Gastrocnemius medialis (tissue), 4 donors: ENCODE data around the gene CGNL1. TPM values are rescaled to one million over a fixed set of nuclear protein-coding genes. Genes with fewer than 3 reads are reported as not detected.

Experiments used
- ATAC-seq, 2 donors: fragments of 150-250 bp; one replicate each; pipeline ENCODE4 v1.9.1; 2016
- DNase-seq, 2 donors: peaks; one replicate each; pipeline ENCODE4 v3.0.0-alpha.2; 2019
- H3K27ac ChIP-seq, 4 donors: fragments of 200-600 bp; sonication (generic); 1 replicate in 1 of 4; 2 replicates in 3 of 4; pipeline ENCODE4 v1.5.1; 2016 to 2018; ENCODE audit warnings: mild to moderate bottlenecking in 2 of 4, moderate library complexity in 1 of 4
- H3K27me3 ChIP-seq, 3 donors: fragments of 200-600 bp; sonication (generic) in 2 of 3; 1 replicate in 1 of 3; 2 replicates in 2 of 3; pipeline versions ENCODE4 v1.5.1 to v1.6.0; 2016 to 2019; ENCODE audit warnings: mild to moderate bottlenecking in 1 of 3, moderate library complexity in 1 of 3
- H3K36me3 ChIP-seq, 2 donors: fragments of 200-600 bp; sonication (generic) in 1 of 2; one replicate each; pipeline ENCODE4 v1.5.1; 2017 to 2018
- H3K4me1 ChIP-seq, 2 donors: fragments of 200-600 bp; sonication (generic) in 1 of 2; one replicate each; pipeline ENCODE4 v1.5.1; 2016 to 2017; ENCODE audit warnings: mild to moderate bottlenecking in 2 of 2
- H3K4me3 ChIP-seq, 4 donors: fragments of 200-600 bp; sonication (generic) in 3 of 4; 1 replicate in 1 of 4; 2 replicates in 3 of 4; pipeline ENCODE4 v1.5.1; 2016 to 2019; ENCODE audit warnings: mild to moderate bottlenecking in 2 of 4
- H3K9me3 ChIP-seq, 3 donors: fragments of 200-600 bp; sonication (generic) in 2 of 3; 1 replicate in 1 of 3; 2 replicates in 2 of 3; pipeline ENCODE4 v1.5.1; 2016 to 2019
- CTCF ChIP-seq, 5 experiments: fragments of 450-650 bp in 3 of 5; fragments of 200-600 bp in 2 of 5; sonication (generic) in 2 of 5; IDR thresholded peaks in 4 of 5; conservative IDR thresholded peaks in 1 of 5; 1 replicate in 4 of 5; 2 replicates in 1 of 5; pipeline ENCODE4 v1.5.1; 2016 to 2019; ENCODE audit warnings: antibody characterized with exemption in 5 of 5, mild to moderate bottlenecking in 3 of 5, moderate library complexity in 3 of 5
- POLR2A ChIP-seq, 2 donors: fragments of 450-650 bp; IDR thresholded peaks; one replicate each; pipeline ENCODE4 v1.6.1; 2017; ENCODE audit warnings: antibody characterized with exemption in 2 of 2, mild to moderate bottlenecking in 2 of 2, moderate library complexity in 2 of 2
- in situ Hi-C, 4 donors: fragments of 200-750 bp; cut with MboI; loops; one replicate each; pipeline versions ENCODE4 v1.15.0 to v1.8.0; 2017; ENCODE audit warnings: low sequenced_read_pairs in 4 of 4
- intact Hi-C: fragments of 100-400 bp; cut with DNase I; formaldehyde crosslinking; loops from one replicate; pipeline ENCODE4 v1.15.1; 2023; ENCODE audit warnings: low total_unique reads
- total RNA-seq, 4 donors: library from RNA; depleted of rRNA; stranded (reverse); fragments of >200 nt; gene quantifications; one replicate each; pipeline versions ENCODE4 v1.1.0 to v1.2.3, GENCODE V29; 2016

Gene CGNL1
- total RNA-seq, 4 donors from 2014 or later, result 0.15 to 0.85 (median 0.49) TPM

DNA sequence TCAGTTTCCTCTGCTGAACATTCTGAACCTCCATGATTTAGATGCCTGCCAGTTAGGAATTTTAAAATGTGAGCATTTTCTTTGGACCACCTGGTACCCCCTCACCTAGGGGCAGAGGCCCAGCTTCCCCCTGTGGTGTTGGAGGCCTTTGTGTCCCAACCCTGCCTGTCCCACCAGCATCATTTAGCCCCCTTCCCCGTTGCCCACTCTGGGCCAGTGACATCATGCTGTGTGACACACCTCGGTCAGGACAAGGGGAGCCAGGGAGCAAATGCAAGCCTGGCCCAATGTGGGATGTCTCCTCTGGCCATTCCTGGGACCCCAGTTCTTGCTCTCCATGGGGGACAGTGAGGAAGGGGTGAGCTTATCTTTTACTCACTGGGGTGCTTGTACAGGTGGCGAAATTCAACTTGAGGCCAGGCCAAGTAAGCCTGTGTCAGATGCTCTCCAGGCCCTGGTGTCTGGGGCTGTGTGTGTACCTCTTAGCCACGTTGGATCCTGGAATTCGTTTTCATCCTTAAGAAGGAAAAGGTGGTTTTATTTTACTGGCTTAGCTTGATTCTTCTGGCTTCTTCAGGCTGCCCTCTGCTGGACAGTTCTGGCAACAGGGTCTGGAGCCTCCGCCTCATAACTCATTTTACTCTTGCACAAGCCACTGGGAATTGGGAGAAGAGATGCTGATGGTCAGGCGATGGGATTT, 165.7 kb downstream of the CGNL1 start:
- intact Hi-C loops (loop anchor here (5.0 kb wide), 1 partner anchor 200 kb away; no protein-coding TSS in a partner anchor), in situ Hi-C loops (loop anchor here in 3 of 4 donors (25.0 kb wide), 2 partner anchors 405 to 1055 kb away; no protein-coding TSS in a partner anchor)
- DNase-seq (peak in 1 of 2 donors; percentile 53), ATAC-seq (peak; percentile 34 to 64)
- Histone ChIP-seq H3K27me3 (no peaks in the 10 kb centered on the region), H3K4me3 (no peak overlapping the region), H3K27ac (no peak overlapping the region), H3K36me3 (no peaks in the 10 kb centered on the region), H3K9me3 (no peaks in the 10 kb centered on the region), H3K4me1 (no peaks in the 10 kb centered on the region)
- TF ChIP-seq CTCF (IDR thresholded peaks at IDR 0.05 in 4 of 5, conservative IDR thresholded peaks at IDR 0.05 in 1 of 5) (peak; percentile 31 to 76 (median 64)), POLR2A (IDR thresholded peaks at IDR 0.05) (no peak)

GRCh38 chr15:57542505-57542817, 166.2 kb downstream of the CGNL1 start:
- no peak overlapping the region for H3K27ac ChIP-seq
- H3K27me3 ChIP-seq, result no peaks in the 10 kb centered on the region
- no peaks in the 10 kb centered on the region for H3K9me3 ChIP-seq
- in situ Hi-C loops, result loop anchor here in 3 of 4 donors (25.0 kb wide), 2 partner anchors 405 to 1055 kb away; no protein-coding TSS in a partner anchor
- no peak overlapping the region for H3K4me3 ChIP-seq
- H3K36me3 ChIP-seq, result no peaks in the 10 kb centered on the region
- intact Hi-C loops, result loop anchor here (5.0 kb wide), 1 partner anchor 200 kb away; no protein-coding TSS in a partner anchor
- no peaks in the 10 kb centered on the region for H3K4me1 ChIP-seq
- peak in 1 of 2 donors; percentile 14 for ATAC-seq
- no peak for DNase-seq
- TF ChIP-seq CTCF (IDR thresholded peaks at IDR 0.05 in 4 of 5, conservative IDR thresholded peaks at IDR 0.05 in 1 of 5) (no peak), POLR2A (IDR thresholded peaks at IDR 0.05) (no peak)

DNA sequence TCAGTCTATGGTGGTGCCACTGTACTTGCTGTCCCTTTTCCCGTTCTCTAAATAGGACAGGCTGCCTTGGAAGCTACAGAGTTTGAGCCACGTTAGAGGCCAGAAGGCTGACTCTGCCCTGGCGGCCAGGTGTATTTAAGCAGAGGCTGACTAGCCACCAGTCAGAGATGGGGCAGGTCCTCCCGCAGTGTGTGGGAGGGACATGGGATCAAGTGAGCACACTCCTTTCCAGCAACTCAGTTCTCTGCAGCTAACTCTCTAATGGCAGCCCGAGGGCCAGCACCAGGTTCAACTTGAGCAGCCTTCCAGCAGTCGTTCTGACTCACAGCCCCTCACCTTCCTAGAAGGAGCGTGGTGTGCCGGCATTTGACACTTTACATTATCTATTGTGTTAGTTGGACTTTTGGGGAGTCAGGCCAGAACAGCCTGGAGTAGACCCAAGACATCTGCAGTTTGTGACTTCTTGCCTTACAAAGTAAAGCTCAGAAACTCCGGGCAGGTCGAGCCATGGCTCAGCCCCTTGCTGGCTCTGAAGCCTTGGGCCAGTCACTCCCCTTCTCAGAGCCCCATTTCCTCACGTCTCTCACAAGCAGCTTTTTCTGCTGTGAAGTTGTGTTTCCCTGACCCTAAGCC, 168.7 kb downstream of the CGNL1 start:
- Histone ChIP-seq H3K9me3 (no peaks in the 10 kb centered on the region), H3K36me3 (no peaks in the 10 kb centered on the region), H3K4me3 (no peak overlapping the region), H3K27ac (no peak overlapping the region), H3K27me3 (no peaks in the 10 kb centered on the region), H3K4me1 (peaks cover 6 to 7% of the 10 kb centered on the region in 2 donors)
- no peak for ATAC-seq
- no peak for DNase-seq
- TF ChIP-seq POLR2A (IDR thresholded peaks at IDR 0.05), result no peak
- no peak for TF ChIP-seq CTCF (IDR thresholded peaks at IDR 0.05 in 4 of 5, conservative IDR thresholded peaks at IDR 0.05 in 1 of 5)
- intact Hi-C loops, result loop anchor here (5.0 kb wide), 1 partner anchor 203 kb away; no protein-coding TSS in a partner anchor
- in situ Hi-C loops, result loop anchor here in 3 of 4 donors (25.0 kb wide), 2 partner anchors 408 to 1058 kb away; no protein-coding TSS in a partner anchor

DNA sequence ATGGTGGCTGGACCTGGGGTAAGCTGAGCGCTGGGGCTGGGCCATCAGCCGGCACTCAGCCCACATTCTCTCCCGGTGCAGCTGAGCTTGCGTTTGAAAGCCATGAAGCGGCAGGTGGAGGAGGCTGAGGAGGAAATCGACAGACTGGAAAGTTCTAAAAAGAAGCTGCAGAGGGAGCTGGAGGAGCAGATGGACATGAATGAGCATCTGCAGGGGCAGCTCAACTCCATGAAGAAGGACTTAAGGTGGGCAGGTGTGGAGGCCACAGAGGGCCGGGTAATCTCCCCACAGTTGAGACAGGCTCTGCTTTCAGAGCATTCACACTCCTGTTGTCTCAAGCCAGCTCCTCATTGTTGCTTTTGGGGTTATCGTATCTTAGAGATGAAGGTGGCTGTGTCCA, 169.7 kb downstream of the CGNL1 start:
- intact Hi-C loops (no loop called here), in situ Hi-C loops (loop anchor here in 3 of 4 donors (25.0 kb wide), 2 partner anchors 409 to 1059 kb away; no protein-coding TSS in a partner anchor)
- H3K36me3 ChIP-seq, result no peaks in the 10 kb centered on the region
- H3K27ac ChIP-seq, result no peak overlapping the region
- H3K27me3 ChIP-seq, result no peaks in the 10 kb centered on the region
- H3K4me1 ChIP-seq, result peaks cover 13 to 16% of the 10 kb centered on the region in 2 donors
- H3K4me3 ChIP-seq, result no peak overlapping the region
- no peaks in the 10 kb centered on the region for H3K9me3 ChIP-seq
- no peak for TF ChIP-seq POLR2A (IDR thresholded peaks at IDR 0.05)
- no peak for TF ChIP-seq CTCF (IDR thresholded peaks at IDR 0.05 in 4 of 5, conservative IDR thresholded peaks at IDR 0.05 in 1 of 5)
- DNase-seq (no peak), ATAC-seq (no peak)
